HAP-1 (cell line): ENCODE measurements around the gene SF3B1.
"Not testable (repeated sequence)": the region's sequence is repeated elsewhere in the genome, so short reads cannot be mapped to it uniquely, and the experiment has no call there.

Source experiments
- DNase-seq, 2 experiments: peaks; one replicate each; pipeline ENCODE4 v3.0.0-alpha.2; 2016 to 2020; ENCODE audit warnings: low spot score in 2 of 2
- H3K27me3 ChIP-seq: fragments of 250-450 bp; sonication (Bioruptor Pico); 2 replicates; pipeline ENCODE4 v1.5.1; 2020; ENCODE audit warnings: low read depth, mild to moderate bottlenecking, moderate library complexity
- H3K36me3 ChIP-seq: fragments of 250-450 bp; sonication (Bioruptor Pico); replicated peaks from 2 replicates; pipeline ENCODE4 v1.5.1; 2020; ENCODE audit warnings: mild to moderate bottlenecking
- H3K4me1 ChIP-seq: fragments of 250-450 bp; sonication (Bioruptor Pico); 2 replicates; pipeline ENCODE4 v1.5.1; 2020; ENCODE audit warnings: mild to moderate bottlenecking
- H3K4me3 ChIP-seq: fragments of 250-450 bp; sonication (Bioruptor Pico); 2 replicates; pipeline ENCODE4 v1.5.1; 2020; ENCODE audit warnings: mild to moderate bottlenecking, moderate library complexity
- H3K9me3 ChIP-seq: fragments of 250-450 bp; sonication (Bioruptor Pico); 2 replicates; pipeline ENCODE4 v1.5.1; 2020; ENCODE audit warnings: mild to moderate bottlenecking, moderate library complexity
- in situ Hi-C: fragments of 300-500 bp; cut with MboI; formaldehyde crosslinking; loops from 3 replicates; pipeline ENCODE4 v1.14.3; 2020; ENCODE audit warnings: low sequenced_read_pairs, inconsistent platforms, mixed read lengths

SF3B1 gene

GRCh38 chr2:197386242-197386641 lies 48.6 kb downstream of the SF3B1 start:
- no peak for DNase-seq
- Histone ChIP-seq H3K4me3 (no peak overlapping the region), H3K36me3 (no peaks in the 10 kb centered on the region; the same call in none of the 2 replicates), H3K9me3 (no peaks in the 10 kb centered on the region), H3K4me1 (no peaks in the 10 kb centered on the region), H3K27me3 (no peaks in the 10 kb centered on the region)
- in situ Hi-C loops: loop anchor here (25.0 kb wide), 1 partner anchor 599 kb away; the partner anchor contains the start of gene GTF3C3

GRCh38 chr2:197383825-197384224 lies 51.0 kb downstream of the SF3B1 start:
- no peak for DNase-seq
- no peaks in the 10 kb centered on the region for H3K27me3 ChIP-seq
- in situ Hi-C loops: loop anchor here (5.0 to 25.0 kb wide), 2 partner anchors 197 to 597 kb away; partner anchors contain the start of gene GTF3C3
- no peak overlapping the region for H3K4me3 ChIP-seq
- H3K9me3 ChIP-seq: no peaks in the 10 kb centered on the region
- no peaks in the 10 kb centered on the region for H3K4me1 ChIP-seq
- H3K36me3 ChIP-seq: no peaks in the 10 kb centered on the region

GRCh38 chr2:197381641-197382040 lies 53.2 kb downstream of the SF3B1 start:
- in situ Hi-C loops: loop anchor here (5.0 to 25.0 kb wide), 2 partner anchors 194 to 594 kb away; partner anchors contain the start of gene GTF3C3
- Histone ChIP-seq H3K4me3 (no peak overlapping the region), H3K9me3 (no peaks in the 10 kb centered on the region), H3K27me3 (no peaks in the 10 kb centered on the region), H3K36me3 (no peaks in the 10 kb centered on the region), H3K4me1 (no peaks in the 10 kb centered on the region)
- DNase-seq: no peak

DNA sequence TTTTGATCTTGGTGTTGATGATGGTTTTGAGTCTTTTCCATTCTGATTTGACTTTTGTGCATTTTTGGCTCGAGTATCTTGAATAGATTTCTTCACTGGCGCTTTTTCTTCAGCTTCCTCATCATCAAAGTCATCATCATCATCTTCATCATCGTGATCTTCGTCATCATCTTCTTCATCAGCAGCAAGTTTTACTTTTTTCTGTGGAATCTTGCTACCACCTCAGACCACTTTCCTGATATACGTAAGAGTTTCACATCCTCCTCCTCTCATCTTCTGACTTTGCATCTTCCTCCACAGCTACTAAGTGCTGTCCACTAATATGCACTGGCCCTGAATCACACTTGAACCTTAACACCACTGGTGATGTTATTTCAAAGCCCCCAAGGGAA lies 54.9 kb downstream of the SF3B1 start:
- not testable (repeated sequence) for H3K9me3 ChIP-seq, H3K36me3 ChIP-seq, H3K4me1 ChIP-seq, H3K4me3 ChIP-seq, H3K27me3 ChIP-seq, DNase-seq
- in situ Hi-C loops: loop anchor here (5.0 to 25.0 kb wide), 2 partner anchors 193 to 593 kb away; partner anchors contain the start of gene GTF3C3

DNA sequence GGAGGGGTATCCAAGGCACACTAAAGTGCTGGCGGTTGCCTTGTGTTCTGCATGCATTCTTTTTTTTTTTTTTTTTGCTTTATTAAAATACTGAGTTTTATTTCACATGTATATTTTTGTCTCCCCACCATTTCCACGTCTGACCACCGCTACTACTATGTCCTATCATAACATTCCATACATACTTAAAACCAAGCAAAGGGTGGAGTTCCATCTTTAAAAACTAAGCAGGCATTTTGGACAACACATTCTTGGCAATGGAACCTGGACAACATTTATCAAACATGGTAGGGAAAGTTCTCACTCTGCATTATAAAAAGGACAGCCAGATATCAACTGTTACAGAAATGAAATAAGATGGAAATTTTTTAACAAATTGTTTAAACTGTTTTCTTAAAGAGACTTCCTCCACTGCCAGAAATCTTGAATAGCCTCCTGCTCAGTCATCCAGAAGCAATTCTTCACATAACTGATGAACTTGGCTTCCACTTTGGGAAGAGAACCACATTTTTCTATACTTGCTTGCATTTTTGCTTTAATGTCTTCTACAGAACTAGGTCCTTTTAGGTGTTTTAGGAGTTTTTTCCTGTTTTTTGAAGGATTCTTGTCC lies 55.4 kb downstream of the SF3B1 start:
- in situ Hi-C loops: loop anchor here (25.0 kb wide), 1 partner anchor 592 kb away; the partner anchor contains the start of gene GTF3C3
- H3K36me3 ChIP-seq, H3K4me1 ChIP-seq, H3K4me3 ChIP-seq, H3K27me3 ChIP-seq, H3K9me3 ChIP-seq, DNase-seq: not testable (repeated sequence)

- no peaks in the 10 kb centered on the region for H3K36me3 ChIP-seq
- DNase-seq: peak; percentile 48 to 69
- H3K4me1 ChIP-seq: no peaks in the 10 kb centered on the region
- H3K27me3 ChIP-seq: no peaks in the 10 kb centered on the region
- in situ Hi-C loops: loop anchor here (25.0 kb wide), 1 partner anchor 591 kb away; the partner anchor contains the start of gene GTF3C3
- no peak overlapping the region for H3K4me3 ChIP-seq
- H3K9me3 ChIP-seq: no peaks in the 10 kb centered on the region
These were observed 56.1 kb downstream of the SF3B1 start for GRCh38 chr2:197378494-197379307.

GRCh38 chr2:197378086-197378485 lies 56.7 kb downstream of the SF3B1 start:
- no peak overlapping the region for H3K4me3 ChIP-seq
- no peaks in the 10 kb centered on the region for H3K27me3 ChIP-seq
- in situ Hi-C loops: loop anchor here (25.0 kb wide), 1 partner anchor 591 kb away; the partner anchor contains the start of gene GTF3C3

GRCh38 chr2:197377670-197378069 lies 57.2 kb downstream of the SF3B1 start:
- Histone ChIP-seq H3K4me1 (no peaks in the 10 kb centered on the region), H3K36me3 (no peaks in the 10 kb centered on the region), H3K4me3 (no peak overlapping the region), H3K9me3 (no peaks in the 10 kb centered on the region), H3K27me3 (no peaks in the 10 kb centered on the region)
- in situ Hi-C loops: loop anchor here (25.0 kb wide), 1 partner anchor 590 kb away; the partner anchor contains the start of gene GTF3C3
- no peak for DNase-seq

More at GRCh38 chr2:197378086-197378485, 56.7 kb downstream of the SF3B1 start:
- no peak for DNase-seq
- Histone ChIP-seq H3K9me3 (no peaks in the 10 kb centered on the region), H3K4me1 (no peaks in the 10 kb centered on the region), H3K36me3 (no peaks in the 10 kb centered on the region)

DNA sequence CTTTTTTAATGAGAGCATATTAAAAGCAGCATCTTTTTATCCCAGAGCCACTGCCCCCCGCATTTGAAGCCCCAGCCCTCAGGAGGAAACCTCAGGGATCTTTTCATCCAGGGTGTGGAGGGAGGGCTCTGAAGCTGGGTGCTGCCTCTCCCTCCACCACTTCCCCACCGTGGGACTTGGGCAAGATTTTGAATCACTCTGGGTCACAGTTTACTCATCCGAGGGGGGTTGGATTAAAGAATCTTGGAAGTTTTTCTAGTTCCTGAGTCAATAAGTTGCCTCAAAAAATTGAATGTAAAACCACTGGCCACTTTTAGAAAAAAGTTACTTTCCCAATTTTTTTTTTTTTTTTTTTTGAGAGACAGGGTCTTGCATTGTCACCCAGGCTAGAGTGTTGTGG lies 62.2 kb downstream of the SF3B1 start:
- no peaks in the 10 kb centered on the region for H3K27me3 ChIP-seq
- no peaks in the 10 kb centered on the region for H3K4me1 ChIP-seq
- no peak for DNase-seq
- H3K9me3 ChIP-seq: no peaks in the 10 kb centered on the region
- in situ Hi-C loops: no loop called here
- no peak overlapping the region for H3K4me3 ChIP-seq
- no peaks in the 10 kb centered on the region for H3K36me3 ChIP-seq

- H3K4me1 ChIP-seq, H3K36me3 ChIP-seq, H3K9me3 ChIP-seq, DNase-seq, H3K27me3 ChIP-seq, H3K4me3 ChIP-seq, in situ Hi-C loops: not testable (repeated sequence)
These were observed 64.2 kb downstream of the SF3B1 start for GRCh38 chr2:197370664-197371063.

DNA sequence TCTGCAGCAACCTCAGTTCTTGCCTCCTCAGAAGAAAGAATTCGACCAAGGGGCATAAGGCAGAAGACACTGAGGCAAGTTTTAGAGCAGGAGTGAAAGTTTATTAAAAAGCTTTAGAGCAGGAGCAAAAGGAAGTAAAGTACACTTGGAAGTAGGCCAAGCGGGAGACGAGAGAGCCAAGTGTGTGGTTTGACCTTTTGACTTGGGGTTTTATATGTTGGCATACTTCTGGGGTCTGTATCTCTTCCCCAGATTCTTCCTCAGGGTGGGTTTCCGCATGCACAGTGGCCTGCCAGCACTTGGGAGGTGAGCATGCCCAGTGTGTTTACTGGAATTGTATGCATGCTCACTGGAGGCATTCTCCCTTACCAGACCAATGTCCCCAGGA lies 64.9 kb downstream of the SF3B1 start:
- no peaks in the 10 kb centered on the region for H3K27me3 ChIP-seq
- no peaks in the 10 kb centered on the region for H3K9me3 ChIP-seq
- H3K36me3 ChIP-seq: no peaks in the 10 kb centered on the region
- in situ Hi-C loops: no loop called here
- no peak for DNase-seq
- no peak overlapping the region for H3K4me3 ChIP-seq
- H3K4me1 ChIP-seq: no peaks in the 10 kb centered on the region

- Histone ChIP-seq H3K4me3 (no peak overlapping the region), H3K4me1 (no peaks in the 10 kb centered on the region), H3K9me3 (no peaks in the 10 kb centered on the region), H3K36me3 (no peaks in the 10 kb centered on the region), H3K27me3 (no peaks in the 10 kb centered on the region)
- in situ Hi-C loops: no loop called here
- no peak for DNase-seq
These were observed 65.4 kb downstream of the SF3B1 start for GRCh38 chr2:197369228-197369932.

GRCh38 chr2:197368412-197368811 lies 66.4 kb downstream of the SF3B1 start:
- no peak overlapping the region for H3K4me3 ChIP-seq
- H3K9me3 ChIP-seq: no peaks in the 10 kb centered on the region
- H3K27me3 ChIP-seq: no peaks in the 10 kb centered on the region
- no peak for DNase-seq
- H3K4me1 ChIP-seq: no peaks in the 10 kb centered on the region
- H3K36me3 ChIP-seq: no peaks in the 10 kb centered on the region
- in situ Hi-C loops: no loop called here
